Astrocyte of the spinal cord (primary cell): ENCODE measurements around the gene RBP2.

Source experiments
- DNase-seq: peaks from one replicate; pipeline ENCODE4 v3.0.0; 2011; ENCODE audit warnings: low read depth, low spot score
- H3K4me3 ChIP-seq: 2 replicates; pipeline ENCODE4 v1.5.1; 2011; ENCODE audit warnings: low read depth, mild to moderate bottlenecking, low read length, moderate library complexity
- CTCF ChIP-seq: IDR thresholded peaks from 2 replicates; pipeline ENCODE4 v1.5.1; 2012; ENCODE audit warnings: low read depth, mild to moderate bottlenecking, low read length, inconsistent platforms
- in situ Hi-C: cut with HindIII; loops from 2 replicates; pipeline ENCODE4 v1.10.0; 2017; ENCODE audit warnings: low sequenced_read_pairs

The RBP2 gene

GRCh38 chr3:139427283-139428060 lies 48.8 kb downstream of the RBP2 start:
- peak; percentile 70 for TF ChIP-seq CTCF
- no peak overlapping the region for H3K4me3 ChIP-seq
- in situ Hi-C loops, result loop anchor here (25.0 kb wide), 1 partner anchor 135 kb away; no protein-coding TSS in a partner anchor
- DNase-seq, result peak; percentile 82

GRCh38 chr3:139425745-139426400 lies 50.4 kb downstream of the RBP2 start:
- no peak for DNase-seq
- TF ChIP-seq CTCF, result no peak
- no peak overlapping the region for H3K4me3 ChIP-seq
- in situ Hi-C loops, result loop anchor here (25.0 kb wide), 1 partner anchor 136 kb away; no protein-coding TSS in a partner anchor

GRCh38 chr3:139423232-139423631 lies 53.1 kb downstream of the RBP2 start:
- no peak for TF ChIP-seq CTCF

GRCh38 chr3:139421460-139421859 lies 54.9 kb downstream of the RBP2 start:
- no peak for DNase-seq
- TF ChIP-seq CTCF, result no peak
- in situ Hi-C loops, result no loop called here
- no peak overlapping the region for H3K4me3 ChIP-seq

More at GRCh38 chr3:139423232-139423631, 53.1 kb downstream of the RBP2 start:
- in situ Hi-C loops, result no loop called here
- DNase-seq, result no peak
- H3K4me3 ChIP-seq, result no peak overlapping the region

GRCh38 chr3:139421040-139421439 lies 55.3 kb downstream of the RBP2 start:
- TF ChIP-seq CTCF, result no peak
- in situ Hi-C loops, result no loop called here
- no peak overlapping the region for H3K4me3 ChIP-seq
- DNase-seq, result no peak

GRCh38 chr3:139418144-139418543 lies 58.2 kb downstream of the RBP2 start:
- in situ Hi-C loops, result no loop called here
- H3K4me3 ChIP-seq, result no peak overlapping the region
- DNase-seq, result no peak
- no peak for TF ChIP-seq CTCF
